Measurements from ENCODE around the gene FAM163A. TPM values are rescaled to one million over a fixed set of nuclear protein-coding genes. Genes with fewer than 3 reads are reported as not detected.
A peak's percentile ranks its signal among the peaks of the same experiment; 100 is the strongest.

FAM163A gene
- total and polyA plus RNA-seq, 9 donors = 0.10 to 1.7 (median 0.47) TPM; not detected in 3

DNA sequence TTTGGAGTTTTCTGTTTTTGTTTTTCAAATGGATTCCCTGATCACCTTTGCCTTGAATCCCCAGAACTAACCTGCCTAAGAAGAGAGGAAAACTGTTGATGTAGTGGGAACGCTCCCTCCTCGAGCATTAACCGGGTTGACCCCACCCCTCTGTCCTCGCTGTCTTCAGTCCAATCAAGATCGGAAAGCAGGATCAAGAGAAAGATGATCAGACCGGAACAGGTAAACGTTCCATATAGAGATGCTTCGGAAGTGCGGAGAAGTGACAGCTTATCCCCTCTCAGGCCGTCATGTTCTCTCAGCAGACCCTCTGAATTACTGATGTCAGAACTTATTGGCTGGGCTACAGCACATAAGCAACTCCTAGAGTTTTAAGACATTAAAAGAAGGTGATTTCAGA is 800 bp upstream of the FAM163A start:
- H3K36me3 ChIP-seq = no peaks in the 10 kb centered on the region
- H3K27me3 ChIP-seq = no peaks in the 10 kb centered on the region
- H3K4me3 ChIP-seq = no peak overlapping the region
- TF ChIP-seq, protein P1, sequence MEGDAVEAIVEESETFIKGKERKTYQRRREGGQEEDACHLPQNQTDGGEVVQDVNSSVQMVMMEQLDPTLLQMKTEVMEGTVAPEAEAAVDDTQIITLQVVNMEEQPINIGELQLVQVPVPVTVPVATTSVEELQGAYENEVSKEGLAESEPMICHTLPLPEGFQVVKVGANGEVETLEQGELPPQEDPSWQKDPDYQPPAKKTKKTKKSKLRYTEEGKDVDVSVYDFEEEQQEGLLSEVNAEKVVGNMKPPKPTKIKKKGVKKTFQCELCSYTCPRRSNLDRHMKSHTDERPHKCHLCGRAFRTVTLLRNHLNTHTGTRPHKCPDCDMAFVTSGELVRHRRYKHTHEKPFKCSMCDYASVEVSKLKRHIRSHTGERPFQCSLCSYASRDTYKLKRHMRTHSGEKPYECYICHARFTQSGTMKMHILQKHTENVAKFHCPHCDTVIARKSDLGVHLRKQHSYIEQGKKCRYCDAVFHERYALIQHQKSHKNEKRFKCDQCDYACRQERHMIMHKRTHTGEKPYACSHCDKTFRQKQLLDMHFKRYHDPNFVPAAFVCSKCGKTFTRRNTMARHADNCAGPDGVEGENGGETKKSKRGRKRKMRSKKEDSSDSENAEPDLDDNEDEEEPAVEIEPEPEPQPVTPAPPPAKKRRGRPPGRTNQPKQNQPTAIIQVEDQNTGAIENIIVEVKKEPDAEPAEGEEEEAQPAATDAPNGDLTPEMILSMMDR (IDR thresholded peaks at IDR 0.05) = no peak
- TF ChIP-seq EP300 (IDR thresholded peaks at IDR 0.05) (no peak), POLR2A (IDR thresholded peaks at IDR 0.05) (no peak)
- 27 to 32% (median 31%) methylated on average over 10 of the region's 10 CpGs for WGBS, 3 donors
- peaks cover 7% of the 10 kb centered on the region for H3K4me1 ChIP-seq (ENCODE audit: insufficient read depth)
- no peaks in the 10 kb centered on the region for H3K9me3 ChIP-seq
- DNase-seq = no peak
- intact Hi-C loops (cut with DNase I) = no loop called here
- no peak overlapping the region for H3K27ac ChIP-seq

DNA sequence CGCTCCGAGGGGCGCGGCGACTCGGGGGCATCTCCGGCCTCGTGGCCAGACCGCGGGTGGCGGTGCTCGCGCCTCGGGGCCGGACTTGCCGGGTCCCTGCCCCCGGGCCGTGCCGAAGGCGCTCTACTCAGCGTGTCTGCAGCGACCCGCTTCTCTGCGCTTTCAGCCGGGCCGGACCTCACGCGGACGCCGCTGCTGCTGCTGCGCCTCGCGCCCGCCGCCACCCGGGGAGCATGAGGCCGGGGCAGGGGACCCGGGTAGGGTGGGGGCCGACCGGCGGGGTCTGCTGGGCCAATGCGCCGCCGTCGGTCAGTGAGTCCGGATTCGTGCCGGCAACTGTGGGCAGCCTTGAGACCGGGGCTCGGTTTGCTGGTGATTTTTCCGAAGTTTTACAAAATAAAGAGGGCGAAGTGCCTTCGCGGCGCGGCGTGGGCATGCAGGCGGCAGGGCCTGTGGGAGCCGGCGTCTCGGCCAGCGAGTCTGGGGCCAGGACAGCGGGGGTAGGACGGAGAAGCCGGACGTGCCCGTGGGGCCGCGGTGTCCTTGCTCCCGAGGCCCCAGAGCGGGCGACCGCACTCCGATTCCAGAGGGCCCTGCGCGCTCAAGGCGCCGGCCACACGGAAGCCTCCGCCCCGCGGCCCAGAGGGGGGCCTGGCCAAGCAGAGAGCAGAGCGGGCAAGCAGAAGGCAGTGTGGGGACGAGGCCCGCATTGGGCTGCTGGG is 749 bp downstream of the FAM163A start:
- H3K36me3 ChIP-seq = no peaks in the 10 kb centered on the region
- no peaks in the 10 kb centered on the region for H3K27me3 ChIP-seq
- H3K4me1 ChIP-seq (ENCODE audit: insufficient read depth) = peaks cover 7% of the 10 kb centered on the region
- peak overlapping the region; percentile 16 for H3K4me3 ChIP-seq
- H3K27ac ChIP-seq = no peak overlapping the region
- no peaks in the 10 kb centered on the region for H3K9me3 ChIP-seq
- 0 to 4% (median 1%) methylated on average over 43 to 85 of the region's 85 CpGs for WGBS, 3 donors
- no peak for DNase-seq
- TF ChIP-seq POLR2A (IDR thresholded peaks at IDR 0.05) = no peak
- no peak for TF ChIP-seq EP300 (IDR thresholded peaks at IDR 0.05)
- TF ChIP-seq, protein P1 (IDR thresholded peaks at IDR 0.05) = no peak
- intact Hi-C loops (cut with DNase I) = no loop called here

DNA sequence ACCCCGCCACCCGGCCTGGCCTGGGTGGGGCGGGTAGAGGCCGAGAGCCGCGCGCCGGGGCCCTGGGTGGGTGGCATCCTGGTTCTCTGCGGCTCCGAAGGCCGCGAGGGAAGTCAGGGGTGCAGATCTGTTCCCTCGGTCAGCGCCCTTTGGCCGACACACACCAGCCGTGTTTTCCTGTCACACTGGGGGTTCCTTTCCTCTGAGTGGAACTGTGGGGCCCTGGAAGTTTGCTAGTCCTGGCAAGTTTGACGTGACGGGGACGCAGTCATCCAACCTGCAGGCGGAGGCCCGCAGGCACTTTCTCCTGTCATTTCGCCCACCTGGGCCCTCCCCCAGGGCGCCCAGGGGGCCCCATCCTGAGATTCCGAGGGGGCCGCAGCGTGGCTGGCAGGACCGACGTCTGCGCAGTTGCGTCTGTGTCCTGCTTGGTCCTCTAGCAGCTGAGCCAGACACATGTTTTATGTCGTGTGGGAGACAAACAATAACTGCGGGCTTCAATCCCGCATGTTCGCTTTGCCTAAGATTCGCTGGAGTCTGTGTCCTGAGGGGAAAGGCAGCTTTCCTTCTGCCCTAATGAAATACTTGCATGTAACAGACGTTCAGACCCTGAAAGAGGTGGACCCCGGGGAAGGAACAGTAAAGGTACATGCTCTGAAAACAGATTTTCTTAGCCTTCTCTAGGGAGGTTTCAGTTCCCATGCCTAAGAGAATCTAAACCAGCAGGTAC is 1.5 kb downstream of the FAM163A start:
- WGBS, 3 donors = 52 to 65% (median 57%) methylated on average over 27 to 37 of the region's 37 CpGs
- no peak overlapping the region for H3K27ac ChIP-seq
- no peaks in the 10 kb centered on the region for H3K27me3 ChIP-seq

DNA sequence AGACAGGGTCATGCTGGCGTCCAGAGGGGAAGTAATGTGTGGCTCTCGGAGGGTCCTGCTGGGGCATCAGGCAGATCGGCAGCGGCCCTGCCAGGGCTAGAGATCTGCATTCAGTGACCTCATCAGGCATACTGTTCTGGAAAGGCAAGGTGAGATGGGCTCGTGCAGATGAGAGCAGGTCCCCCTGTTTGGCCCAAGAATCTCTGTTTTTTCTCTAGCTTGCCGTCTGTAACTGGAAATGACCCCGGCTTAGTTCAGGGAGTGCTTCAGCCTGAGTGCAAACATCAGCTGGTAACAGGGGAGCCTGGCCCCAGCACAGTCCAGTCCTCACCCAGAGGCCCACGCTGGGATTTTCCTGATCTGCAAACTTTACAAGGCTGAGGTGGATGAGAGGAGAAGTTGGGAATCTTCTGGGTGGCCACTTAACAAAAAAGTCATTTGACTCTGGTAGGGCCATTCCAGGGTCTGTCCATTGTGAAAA is 2.1 kb downstream of the FAM163A start:
- no peak for DNase-seq
- Histone ChIP-seq H3K9me3 (no peaks in the 10 kb centered on the region), H3K4me3 (no peak overlapping the region), H3K27ac (no peak overlapping the region), H3K4me1 (ENCODE audit: insufficient read depth) (peaks cover 7% of the 10 kb centered on the region), H3K27me3 (no peaks in the 10 kb centered on the region), H3K36me3 (no peaks in the 10 kb centered on the region)
- intact Hi-C loops (cut with DNase I) = no loop called here
- 84 to 94% (median 84%) methylated on average over 8 of the region's 8 CpGs for WGBS, 3 donors
- TF ChIP-seq EP300 (IDR thresholded peaks at IDR 0.05) (no peak), POLR2A (IDR thresholded peaks at IDR 0.05) (no peak)
- TF ChIP-seq, protein P1 (IDR thresholded peaks at IDR 0.05) = no peak

More for the DNA sequence above, 1.5 kb downstream of the FAM163A start:
- Histone ChIP-seq H3K36me3 (no peaks in the 10 kb centered on the region), H3K9me3 (no peaks in the 10 kb centered on the region), H3K4me3 (no peak overlapping the region), H3K4me1 (ENCODE audit: insufficient read depth) (peaks cover 7% of the 10 kb centered on the region)
- no peak for DNase-seq
- intact Hi-C loops (cut with DNase I) = no loop called here
- TF ChIP-seq EP300 (IDR thresholded peaks at IDR 0.05) = no peak
- TF ChIP-seq POLR2A (IDR thresholded peaks at IDR 0.05) = no peak
- TF ChIP-seq, protein P1 (IDR thresholded peaks at IDR 0.05) = no peak
